Measurements from ENCODE around the gene PCP4L1.
"Not testable (repeated sequence)": the region's sequence is repeated elsewhere in the genome, so short reads cannot be mapped to it uniquely, and the experiment has no call there.

PCP4L1 gene

DNA sequence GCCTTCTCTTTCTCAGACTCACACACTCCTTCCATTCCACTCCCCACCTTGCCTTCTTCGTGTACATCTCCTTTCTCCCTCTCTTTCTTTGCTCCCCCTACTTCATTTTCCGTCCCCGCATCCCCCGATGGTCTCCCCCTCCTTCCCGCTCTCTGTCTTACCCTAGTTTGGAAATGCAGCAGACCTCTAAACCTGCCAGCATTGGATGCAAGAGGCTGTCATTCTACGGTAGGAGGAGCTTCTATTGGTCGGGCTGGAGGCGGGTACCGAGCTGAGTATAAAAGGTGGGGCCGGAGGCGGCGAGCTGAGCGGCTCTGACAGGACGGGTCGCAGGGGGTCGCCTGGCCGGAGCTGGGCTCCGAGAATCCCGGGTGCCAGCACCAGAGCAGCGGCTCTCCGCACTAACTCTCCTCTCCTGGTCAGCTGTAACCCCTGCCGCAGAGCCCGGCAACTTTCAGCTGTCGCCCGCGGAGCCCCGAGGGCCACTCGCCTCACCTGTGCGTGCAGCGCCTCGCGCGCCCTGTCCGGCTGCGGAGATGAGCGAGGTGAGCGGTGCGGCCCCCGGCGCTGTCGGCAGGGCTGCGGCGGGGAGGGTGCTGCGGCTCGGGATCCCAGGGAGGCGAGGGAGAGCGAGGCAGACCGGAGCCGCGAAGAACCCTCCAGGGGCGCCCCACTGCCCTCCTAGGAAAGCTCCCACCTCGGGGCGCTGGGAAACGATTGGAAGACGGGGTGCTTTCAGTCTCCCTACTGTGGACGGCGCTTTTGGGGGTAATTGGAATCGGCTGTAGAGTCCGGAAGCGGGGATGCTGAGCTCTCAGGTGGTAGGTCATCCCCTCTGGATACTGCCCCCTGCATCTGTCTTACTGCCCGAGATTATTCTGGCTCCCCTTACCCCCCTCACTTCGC, at the start of gene PCP4L1:
Gene PCP4L1, plus strand, starts transcription at position 307 of the 906 bp plus-strand sequence. Its CDS starts 230 bp downstream, at position 537.
- peak; percentile 35 for DNase-seq

DNA sequence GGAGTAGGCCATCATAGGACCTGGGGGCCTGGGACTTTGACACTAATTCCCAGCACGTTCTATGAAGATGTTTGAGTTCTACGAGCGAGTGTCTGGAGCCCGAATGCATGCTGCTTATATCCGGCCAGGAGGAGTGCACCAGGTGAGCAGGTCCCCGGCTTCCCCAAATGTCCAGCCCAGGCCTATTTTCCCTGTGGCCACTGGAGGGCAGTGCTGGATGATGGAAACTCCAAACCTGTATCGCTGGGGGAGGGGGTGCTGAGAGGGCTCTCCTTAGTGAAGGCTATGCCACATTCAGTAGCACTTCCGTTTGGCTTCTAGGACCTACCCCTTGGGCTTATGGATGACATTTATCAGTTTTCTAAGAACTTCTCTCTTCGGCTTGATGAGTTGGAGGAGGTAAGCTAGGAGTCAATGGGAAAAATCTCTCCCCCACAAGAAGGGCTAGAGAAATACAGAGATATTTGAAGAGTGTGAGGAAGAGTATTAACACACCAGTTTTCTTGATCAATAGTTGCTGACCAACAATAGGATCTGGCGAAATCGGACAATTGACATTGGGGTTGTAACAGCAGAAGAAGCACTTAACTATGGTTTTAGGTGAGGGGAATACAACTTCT, 48.6 kb upstream of the PCP4L1 start:
- DNase-seq, result peak; percentile 80

DNA sequence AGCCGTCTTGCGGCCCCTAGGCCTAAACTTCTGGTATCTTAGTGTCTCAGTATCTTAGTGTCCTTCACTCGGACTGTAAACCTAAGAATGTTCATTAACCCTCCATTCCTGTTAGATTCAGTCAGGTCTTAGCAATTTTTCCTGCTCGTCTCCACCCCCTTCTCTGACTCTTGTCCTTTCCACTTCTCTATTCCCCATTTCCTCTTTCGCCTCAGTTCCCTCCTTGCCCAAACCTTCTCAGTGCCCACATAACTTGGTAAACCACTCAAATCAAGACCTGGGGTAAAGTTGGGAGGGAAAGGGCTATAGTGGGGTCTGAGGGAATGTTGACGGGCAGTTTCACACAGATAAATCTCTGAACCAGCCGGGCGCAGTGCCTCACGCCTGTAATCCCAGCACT, 44.2 kb upstream of the PCP4L1 start:
- no peak for DNase-seq

DNA sequence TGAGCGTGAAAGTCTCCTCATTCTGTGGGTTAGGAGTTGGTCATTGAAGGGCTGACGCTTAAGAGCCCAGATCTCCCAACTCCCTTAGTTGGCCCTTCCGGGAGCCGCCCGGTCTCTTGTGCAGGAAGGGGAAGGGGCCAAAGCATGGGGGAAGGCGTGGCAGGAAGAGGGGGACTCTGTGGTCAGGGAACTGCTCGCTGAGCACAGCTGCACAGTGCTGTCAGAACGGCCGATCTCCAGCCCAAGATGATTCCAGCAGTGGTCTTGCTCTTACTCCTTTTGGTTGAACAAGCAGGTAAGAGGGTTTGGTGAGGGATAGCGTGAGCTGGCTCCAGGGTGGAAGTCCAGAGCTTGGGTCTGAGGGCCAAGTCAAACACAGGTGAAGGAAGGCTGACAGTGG, 43.5 kb upstream of the PCP4L1 start, which contains the start of gene FCER1G:
Gene FCER1G, plus strand, starts transcription at position 220 of the 400 bp plus-strand sequence. Its CDS starts 27 bp downstream, at position 247.
- peak; percentile 12 for DNase-seq

DNA sequence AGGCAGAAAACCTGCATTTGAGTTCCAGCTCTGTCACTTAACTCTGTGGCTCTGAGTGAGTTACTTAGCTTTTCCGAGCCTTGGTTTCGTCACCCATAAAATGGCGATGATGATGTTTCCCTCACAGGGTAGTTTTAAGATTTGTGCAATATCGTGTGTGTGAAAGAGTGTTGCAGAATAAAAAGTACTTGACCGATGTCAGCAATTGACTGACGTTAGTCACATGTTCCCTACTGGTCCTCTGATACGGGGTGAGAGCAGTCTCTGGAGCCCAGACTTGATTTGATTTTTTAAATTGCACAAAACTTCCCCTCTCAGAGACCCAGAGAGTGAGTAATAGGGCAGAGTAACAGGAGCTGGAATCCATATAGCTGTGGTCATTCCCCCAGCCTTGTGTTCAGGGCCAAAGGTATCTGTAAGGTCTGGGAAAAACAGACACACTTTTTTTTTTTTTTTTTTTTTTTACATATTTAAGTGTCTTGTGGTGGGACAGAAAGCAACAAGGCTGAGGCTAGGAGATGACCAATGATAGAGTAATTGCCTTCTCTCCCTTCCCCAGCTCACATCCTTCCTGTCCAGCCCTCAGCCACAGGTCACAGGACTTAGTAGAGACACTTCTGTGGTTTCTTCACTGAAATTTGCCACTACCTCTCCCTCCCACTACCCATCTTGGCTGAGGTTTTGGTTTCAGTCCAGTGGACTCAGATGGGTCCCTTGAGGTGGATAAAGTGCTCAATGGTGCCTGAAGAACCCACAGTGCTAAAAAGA, 41.4 kb upstream of the PCP4L1 start:
- DNase-seq, result no peak

DNA sequence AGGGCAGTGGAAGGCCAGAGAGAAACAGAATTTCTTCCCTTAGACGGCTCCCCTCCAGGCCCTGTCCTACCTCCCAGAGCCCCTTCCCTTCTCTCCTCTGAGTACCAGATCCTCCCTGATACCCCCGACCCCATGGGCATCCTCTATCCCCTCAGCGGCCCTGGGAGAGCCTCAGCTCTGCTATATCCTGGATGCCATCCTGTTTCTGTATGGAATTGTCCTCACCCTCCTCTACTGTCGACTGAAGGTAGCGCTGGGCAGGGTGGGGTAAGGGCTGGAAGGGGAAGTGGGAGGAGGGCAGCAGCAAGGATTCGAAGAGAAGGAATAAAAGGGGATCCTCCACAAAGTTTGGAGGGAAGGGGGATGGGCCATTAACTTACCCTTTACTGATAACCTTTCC, 40.7 kb upstream of the PCP4L1 start:
- DNase-seq, result no peak

DNA sequence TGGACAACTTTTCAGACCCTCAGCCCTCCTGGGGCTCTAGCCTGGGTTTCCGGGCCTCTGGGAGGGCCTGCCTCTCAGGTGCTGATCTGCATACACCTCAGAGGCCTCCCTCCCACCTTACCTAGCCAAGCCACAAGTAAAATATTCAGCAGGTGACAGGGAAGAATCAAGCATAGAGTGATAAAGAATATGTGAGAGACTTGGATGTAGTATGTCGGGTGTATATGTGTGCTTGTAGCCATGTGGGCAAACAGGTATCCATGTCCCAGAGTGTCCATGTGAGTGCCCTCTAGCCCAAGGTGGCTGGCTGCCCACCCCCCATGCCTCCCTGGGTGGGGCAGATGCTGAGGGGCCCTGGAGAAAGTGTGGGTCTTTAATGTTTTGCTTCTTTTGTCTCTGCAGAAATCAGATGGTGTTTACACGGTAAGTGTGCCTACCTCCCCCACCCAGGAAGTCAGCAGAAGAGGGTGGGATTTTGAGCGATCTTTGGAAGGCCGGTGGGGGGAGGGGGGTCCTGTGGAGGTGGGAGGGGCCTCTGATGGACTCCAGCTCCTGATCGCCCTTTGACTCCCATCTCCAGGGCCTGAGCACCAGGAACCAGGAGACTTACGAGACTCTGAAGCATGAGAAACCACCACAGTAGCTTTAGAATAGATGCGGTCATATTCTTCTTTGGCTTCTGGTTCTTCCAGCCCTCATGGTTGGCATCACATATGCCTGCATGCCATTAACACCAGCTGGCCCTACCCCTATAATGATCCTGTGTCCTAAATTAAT, 40.1 kb upstream of the PCP4L1 start:
- DNase-seq, result peak; percentile 51

DNA sequence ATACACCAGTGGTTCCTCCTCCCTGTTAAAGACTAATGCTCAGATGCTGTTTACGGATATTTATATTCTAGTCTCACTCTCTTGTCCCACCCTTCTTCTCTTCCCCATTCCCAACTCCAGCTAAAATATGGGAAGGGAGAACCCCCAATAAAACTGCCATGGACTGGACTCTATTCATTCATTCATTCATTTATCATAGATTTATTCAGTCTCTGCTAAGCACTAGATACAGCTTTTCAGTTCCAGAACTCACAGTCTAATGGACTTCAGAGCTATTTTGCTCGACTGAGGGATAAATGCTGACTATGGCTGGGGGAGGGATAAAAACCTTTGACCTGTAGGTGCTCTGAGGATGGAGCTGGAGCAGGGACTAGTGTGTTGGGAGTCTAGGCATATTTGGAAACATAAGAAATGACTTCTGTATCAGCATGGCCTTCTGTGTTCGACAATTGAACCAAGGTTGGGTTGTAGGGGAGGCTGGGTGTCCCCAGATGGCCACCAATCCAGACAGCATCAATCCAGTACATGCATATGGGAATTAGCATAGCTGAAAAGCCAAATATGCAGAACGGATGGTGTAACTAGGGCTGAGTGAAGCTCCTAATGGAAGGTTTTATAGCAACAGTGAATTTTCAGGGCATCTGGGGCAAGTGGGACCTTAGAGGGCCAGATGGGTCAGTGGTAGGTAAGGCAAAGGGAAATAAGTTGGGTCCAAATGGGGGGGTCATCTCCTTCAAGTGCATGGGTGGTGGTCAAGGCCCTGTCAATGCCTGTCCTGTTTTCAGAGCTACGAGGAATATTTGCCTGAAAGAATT, 39.3 kb upstream of the PCP4L1 start:
- no peak for DNase-seq

DNA sequence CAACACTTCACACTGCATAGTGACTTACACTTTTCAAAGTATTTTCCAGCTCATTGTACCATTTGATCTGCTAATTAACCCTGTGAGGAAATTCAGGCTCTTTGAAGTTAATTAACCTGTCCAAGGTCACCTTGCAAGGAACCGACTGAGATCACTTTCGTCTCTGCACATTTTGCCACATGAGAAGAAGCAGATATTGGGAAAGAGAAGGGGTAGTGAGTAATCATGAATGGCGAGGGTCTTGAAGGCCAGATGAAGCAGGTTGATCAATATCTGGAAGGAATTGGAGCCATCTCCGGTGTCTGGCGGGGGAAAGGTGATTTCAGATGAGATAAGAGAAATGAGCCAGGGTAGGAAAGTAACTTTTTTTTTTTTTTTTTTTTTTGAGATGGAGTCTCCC, 38.5 kb upstream of the PCP4L1 start:
- DNase-seq, result no peak

DNA sequence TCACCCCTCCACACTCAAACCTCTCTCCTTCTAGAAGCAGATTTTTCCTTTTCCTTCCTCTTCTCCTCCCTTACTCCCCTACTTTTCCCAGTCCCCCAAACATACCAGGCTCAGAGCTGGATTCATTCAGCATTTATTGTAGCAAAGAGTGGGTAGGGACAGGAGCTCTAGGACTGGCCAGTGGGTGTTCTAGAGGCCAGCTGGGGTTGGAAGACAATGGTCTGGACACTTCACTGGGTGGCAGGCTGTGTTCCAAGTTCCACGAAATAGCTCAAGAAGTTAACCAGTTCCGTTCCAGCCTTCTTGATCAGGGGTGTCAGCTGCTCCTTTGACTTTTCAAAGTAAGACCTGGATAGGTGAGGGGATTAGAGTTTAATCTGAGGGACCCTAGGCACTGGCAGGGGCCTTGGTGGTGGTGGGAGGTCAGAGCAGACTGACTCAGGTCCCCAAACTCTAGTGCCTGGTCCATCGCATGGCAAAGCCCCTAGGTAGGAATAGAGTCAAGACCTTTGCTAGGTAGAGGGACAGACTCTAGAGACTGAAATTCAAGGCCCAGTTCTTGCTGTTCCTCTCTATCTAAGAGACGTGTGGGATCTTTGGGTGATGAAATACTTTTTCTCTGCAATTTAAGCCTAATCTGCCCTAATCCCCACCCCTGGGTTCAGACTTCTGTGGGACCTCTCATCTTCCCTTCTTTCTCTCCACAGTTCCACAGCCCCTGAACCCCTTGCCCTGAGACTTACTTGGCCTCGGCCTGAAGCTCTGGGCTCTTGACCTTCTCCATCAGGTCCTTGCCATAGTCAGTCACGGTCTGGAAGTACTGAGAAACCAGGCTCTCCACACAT, 36.1 kb upstream of the PCP4L1 start:
- DNase-seq, result no peak

DNA sequence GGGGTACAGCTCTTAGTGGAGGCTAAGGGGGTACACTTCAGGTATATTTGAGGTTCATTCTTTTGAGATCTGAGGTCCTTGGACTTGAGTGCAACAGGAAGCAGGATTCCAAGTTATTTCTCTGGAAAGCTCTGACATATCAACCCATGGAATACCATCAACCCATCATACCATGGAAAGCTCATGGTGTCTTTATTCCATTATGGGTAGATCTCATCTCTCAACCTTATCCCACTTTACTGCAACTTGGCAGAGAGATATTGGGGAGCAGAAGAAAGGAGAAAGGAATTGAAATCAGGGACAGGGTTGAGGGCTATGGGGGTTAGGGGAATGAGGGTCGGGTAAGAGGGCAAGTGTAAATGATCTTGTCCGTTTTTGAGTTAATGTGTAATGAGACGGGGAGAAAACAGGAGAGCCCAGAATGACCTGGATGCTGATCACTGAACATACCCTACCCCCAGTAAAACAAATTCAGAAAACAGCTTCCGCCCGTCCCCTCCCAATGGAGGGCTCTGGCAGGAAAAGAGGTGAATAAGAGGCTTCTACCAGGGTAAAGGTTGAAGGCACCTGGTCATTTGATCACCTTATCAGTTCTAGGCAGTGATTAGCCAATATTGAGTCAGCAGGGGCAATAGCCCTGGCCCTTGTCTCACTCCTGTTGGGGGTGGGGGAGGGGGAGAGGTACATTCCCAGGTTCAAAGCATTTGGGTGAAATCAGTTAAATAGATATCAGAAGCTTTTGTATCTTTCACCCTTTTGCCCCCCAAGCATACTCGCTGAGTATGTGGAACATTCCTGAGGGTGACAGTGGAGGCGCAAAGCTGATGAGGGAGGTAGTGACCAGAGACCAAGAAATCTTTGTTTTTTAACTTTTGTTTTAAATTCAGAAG, 34.5 kb upstream of the PCP4L1 start:
- DNase-seq, result no peak

DNA sequence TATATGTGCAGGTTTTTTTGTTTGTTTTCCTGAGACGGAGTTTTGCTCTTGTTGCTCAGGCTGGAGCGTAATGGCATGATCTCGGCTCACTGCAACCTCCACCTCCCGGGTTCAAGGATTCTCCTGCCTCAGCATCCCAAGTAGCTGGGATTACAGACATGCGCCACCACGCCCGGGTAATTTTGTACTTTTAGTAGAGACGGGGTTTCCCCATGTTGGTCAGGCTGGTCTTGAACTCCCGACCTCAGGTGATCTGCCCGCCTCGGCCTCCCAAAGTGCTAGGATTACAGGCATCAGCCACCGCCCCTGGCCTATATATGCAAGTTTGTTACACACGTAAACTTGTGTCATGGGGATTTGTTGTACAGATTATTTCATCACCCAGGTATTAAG, 33.9 kb upstream of the PCP4L1 start:
- DNase-seq, result not testable (repeated sequence)

DNA sequence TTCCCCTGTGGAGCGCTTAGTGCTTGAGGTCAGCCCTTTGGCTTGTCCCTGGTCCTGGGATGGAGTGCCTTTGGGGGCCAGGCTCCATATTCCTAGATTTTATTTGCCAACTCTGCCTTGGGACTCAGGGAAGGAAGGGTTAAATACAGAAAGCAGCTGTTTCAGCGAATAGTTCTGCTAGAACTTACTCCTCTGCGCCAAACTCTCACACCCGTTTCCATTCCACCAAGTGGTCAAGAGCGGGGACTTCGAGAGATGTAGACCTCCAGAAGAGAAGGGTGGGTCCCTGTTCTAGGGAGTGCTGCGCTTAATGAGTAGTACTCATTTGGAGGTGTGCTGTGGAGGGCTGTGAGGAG, 33.4 kb upstream of the PCP4L1 start:
- DNase-seq, result no peak

DNA sequence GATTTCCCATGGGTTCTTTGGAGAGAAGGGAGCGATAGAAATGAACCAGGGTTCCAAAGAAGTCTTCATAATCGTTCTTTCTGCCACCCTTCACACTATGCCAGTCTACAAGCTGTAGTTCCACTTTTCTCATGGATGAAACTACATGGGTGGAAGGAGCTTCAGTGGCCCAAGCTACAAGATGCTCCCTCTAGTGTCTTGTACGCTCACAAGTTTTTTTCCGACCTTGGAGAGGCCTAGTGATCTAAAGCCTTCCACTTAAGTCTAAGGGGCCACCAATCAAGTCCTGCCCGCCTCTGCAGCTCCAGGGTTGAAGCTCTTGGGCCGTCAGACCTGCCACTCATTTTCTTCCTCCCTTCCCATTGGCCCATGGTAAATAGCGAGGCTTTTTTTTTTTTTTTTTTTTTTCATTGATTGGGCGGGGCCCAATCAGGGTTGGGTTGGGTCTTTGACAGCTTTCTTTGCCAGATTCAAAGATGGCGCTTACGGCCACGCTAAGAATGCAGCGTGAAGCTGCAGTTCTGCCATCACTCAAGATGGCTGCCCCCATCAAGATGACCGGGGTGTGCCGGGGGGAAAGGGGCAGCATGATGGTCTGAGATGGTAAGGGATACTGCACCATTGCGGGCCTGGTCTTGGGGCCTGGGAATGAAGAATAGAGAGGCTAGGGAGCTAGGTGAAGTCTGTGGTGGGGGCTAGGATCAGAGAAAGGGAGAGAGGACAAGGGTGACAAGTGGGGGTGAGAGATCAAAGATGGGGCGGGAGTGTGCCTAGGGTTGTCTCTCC, 32.8 kb upstream of the PCP4L1 start, which contains the start of gene TOMM40L:
Gene TOMM40L, plus strand, starts transcription at position 527 of the 786 bp plus-strand sequence. CDS start 430 bp downstream, outside the sequence.
- peak; percentile 86 for DNase-seq

DNA sequence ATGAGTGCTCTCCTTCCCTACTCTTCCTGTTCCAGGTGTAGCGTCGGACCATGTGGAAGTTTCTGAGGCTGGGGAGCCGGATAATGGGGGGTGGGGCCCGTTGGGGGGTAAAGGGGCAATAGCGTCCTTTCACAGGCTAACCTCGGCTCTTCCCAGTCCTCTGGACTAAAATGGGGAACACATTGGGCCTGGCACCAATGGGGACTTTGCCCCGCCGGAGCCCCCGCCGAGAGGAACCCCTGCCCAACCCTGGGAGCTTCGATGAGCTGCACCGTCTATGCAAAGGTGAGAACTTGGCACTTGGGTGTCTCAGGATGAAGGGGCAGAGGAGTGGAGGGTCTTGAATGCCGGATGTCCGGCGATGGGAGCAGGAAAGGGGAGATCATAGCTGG, 32.2 kb upstream of the PCP4L1 start:
- peak; percentile 5 for DNase-seq

DNA sequence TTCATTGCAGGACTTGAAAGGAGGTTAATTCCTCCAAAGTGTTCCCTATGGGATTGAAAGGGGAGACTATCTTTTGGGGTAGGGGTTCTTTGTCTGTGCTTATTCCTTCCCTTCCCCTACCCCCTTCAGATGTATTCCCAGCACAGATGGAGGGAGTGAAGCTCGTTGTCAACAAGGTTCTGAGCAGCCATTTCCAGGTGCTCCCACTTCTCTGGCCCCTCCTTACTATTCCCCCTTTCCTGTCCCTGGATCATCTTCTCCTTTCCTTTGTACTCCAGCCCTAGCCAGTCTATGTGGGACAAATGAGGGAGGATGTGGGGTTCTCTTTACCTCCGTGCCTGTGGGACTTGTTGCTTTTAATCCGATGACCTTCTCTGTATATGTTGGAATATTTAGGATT, 31.8 kb upstream of the PCP4L1 start:
- no peak for DNase-seq

DNA sequence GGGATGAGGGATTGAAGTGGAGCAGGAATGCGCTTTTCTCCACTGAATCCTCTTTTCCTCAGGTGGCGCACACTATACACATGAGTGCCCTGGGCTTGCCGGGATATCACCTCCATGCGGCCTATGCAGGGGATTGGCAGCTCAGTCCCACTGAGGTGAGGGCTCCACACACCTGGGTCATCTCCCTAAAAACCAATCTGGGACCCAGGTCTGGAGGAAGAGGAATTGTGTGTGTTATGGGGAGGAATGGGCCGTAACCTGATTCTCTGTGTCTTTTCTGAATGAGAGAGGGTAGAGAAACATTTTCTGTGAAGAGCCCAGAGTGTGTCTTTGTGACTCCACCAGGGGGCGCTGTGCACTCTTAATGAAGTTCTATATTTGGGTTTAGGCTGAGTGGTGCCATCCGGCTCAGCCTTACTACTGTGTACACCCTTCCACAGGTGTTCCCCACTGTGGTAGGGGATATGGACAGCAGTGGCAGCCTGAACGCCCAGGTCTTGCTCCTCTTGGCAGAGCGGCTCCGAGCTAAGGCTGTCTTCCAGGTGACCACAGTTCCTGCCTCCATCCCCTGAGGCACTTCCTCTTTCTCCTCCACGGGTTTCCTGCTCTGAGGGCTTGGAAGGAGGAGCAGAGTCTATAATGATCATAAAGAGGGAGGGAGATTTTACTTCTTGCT, 31.2 kb upstream of the PCP4L1 start:
- peak; percentile 96 for DNase-seq

DNA sequence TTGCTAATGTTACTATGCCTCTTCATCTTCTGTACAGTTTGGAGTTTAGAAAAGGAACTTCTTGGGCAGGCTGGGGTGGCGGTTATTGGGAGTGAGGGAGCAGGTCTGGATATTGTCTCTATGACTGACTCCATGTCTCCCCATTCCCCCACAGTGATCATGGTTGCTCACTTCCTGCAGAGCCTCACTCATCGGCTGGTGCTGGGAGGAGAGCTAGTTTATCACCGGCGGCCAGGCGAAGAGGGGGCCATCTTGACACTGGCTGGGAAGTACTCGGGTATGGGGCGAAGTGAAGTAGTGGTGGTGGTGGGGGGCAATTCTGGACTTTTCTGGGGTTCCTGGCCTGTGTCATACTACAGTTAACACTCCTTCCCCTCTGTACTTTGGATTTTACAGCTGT, 30.5 kb upstream of the PCP4L1 start:
- no peak for DNase-seq

Measured in CD4-positive, alpha-beta T cell treated with Interleukin-17A for 4 hours (primary cell).